ENCODE data around the gene SLIT3.

DNA sequence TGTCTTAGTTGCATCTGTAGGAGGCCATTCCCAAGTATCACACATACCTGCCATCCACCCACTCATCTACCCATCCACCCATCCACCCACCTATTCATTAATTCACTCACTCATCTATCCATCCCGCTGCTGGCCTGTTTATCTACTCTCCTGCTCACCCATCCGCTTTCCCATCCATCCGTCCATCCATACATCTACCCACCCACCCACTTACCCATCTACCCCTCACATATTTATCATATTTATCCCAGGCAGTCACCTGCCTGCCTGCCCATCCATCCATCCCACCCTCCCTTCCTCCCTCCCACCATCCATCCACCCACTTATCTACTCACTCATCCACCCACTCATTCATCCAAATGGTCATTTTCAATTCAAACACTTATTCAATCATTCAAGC lies 577.9 kb downstream of the SLIT3 start:
- TF ChIP-seq GATA2 (IDR thresholded peaks at IDR 0.05; ENCODE audit: low read depth, low read length) (no peak), GATA3 (IDR thresholded peaks at IDR 0.05; ENCODE audit: low read depth, low read length) (no peak)

All from SH-SY5Y (cell line).